Measurements from ENCODE around the gene MT1H.

The MT1H gene

DNA sequence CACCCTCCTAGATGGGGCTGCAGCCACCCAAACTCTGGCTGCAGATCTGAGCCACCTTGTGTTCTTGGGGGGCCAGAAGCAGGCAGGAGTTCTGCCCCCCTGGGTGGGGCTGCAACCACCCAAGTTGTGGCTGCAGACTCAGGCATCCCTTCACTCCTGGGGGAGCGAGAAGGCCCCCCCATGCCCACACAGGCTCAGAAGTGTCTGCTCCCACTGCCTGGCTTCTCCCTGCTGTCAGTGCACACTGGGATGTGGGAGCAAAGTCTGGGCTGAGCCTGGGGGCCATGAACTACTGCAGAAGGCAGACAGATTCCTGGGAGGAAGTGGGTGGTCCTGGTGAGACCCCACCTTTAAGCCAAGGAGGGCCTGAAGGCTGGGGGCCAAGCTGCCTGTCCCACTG is 25.6 kb downstream of the MT1H start:
- ChIA-PET CTCF (interaction anchor here (1.1 to 1.7 kb wide), 4 partner anchors 14 to 119 kb away, joined by 3 to 5 read pairs (median 4); no protein-coding TSS in a partner anchor), POLR2A (no interaction called here)
- DNase-seq (ENCODE audit: extremely low spot score): no peak
- TF ChIP-seq, protein P1, sequence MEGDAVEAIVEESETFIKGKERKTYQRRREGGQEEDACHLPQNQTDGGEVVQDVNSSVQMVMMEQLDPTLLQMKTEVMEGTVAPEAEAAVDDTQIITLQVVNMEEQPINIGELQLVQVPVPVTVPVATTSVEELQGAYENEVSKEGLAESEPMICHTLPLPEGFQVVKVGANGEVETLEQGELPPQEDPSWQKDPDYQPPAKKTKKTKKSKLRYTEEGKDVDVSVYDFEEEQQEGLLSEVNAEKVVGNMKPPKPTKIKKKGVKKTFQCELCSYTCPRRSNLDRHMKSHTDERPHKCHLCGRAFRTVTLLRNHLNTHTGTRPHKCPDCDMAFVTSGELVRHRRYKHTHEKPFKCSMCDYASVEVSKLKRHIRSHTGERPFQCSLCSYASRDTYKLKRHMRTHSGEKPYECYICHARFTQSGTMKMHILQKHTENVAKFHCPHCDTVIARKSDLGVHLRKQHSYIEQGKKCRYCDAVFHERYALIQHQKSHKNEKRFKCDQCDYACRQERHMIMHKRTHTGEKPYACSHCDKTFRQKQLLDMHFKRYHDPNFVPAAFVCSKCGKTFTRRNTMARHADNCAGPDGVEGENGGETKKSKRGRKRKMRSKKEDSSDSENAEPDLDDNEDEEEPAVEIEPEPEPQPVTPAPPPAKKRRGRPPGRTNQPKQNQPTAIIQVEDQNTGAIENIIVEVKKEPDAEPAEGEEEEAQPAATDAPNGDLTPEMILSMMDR (IDR thresholded peaks at IDR 0.05; ENCODE audit: control extremely low read depth, extremely low read depth, low read depth, missing control alignments): no peak

DNA sequence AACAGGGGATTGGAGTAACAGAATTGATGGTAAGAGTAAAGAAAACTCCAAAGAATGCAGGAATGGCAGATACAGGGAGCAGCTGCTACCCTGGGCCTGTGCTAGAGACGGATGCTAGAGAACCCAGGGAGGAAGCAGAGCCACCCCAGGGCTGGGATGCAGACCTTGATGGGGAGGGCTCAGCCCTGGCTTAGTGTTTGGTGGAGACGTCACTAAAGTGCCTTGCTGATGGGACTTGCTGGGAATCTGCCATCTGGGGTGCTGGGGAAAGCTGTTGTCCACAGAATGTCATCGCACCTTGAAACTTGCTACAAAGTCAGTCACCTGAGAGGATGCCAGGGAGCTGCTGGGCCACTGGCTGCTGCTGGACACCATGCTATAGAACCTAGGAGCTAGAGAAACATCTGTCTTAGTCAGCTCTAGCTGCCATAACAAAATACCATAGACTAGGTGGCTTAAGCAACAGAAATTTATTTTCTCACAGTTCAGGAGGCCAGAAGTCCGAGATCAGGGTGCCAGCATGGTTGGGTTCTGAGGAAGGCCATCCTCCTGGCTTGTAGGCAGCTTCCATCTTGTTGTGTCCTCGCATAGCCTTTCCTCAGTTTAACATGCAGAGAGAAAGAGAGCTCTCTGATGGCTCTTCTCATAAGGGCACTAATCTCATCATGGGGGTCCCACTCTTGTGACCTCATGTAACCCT is 28.0 kb downstream of the MT1H start:
- POLR2A ChIA-PET: interaction anchor here (0.7 kb wide), 1 partner anchor 325 kb away, joined by 12 read pairs; no protein-coding TSS in a partner anchor
- DNase-seq (ENCODE audit: extremely low spot score): no peak
- CTCF ChIA-PET: interaction anchor here (1.0 to 1.6 kb wide), 4 partner anchors 9 to 183 kb away, joined by 3 to 13 read pairs (median 4); no protein-coding TSS in a partner anchor
- TF ChIP-seq, protein P1 (IDR thresholded peaks at IDR 0.05; ENCODE audit: control extremely low read depth, extremely low read depth, low read depth, missing control alignments): no peak

DNA sequence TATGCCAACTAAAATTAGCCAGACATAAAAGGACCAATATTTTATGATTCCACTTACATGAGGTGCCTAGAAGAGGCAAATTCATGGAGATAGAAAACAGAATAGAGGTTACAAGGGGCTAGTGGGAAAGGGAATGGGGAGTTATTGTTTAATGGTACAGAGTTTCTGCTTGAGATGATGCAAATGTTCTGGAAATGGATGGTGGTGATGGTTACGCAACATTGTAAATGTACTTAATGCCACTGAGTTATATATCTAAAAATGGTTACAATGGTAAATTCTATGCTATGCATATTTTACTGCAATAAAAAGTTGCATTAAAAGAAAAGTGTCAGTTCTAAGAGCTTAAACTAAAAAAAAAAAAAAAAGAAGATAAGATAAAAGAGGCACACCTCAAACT is 30.6 kb downstream of the MT1H start:
- TF ChIP-seq, protein P1 (IDR thresholded peaks at IDR 0.05; ENCODE audit: control extremely low read depth, extremely low read depth, low read depth, missing control alignments): no peak
- ChIA-PET CTCF (interaction anchor here (0.9 to 4.6 kb wide), 7 partner anchors 10 to 183 kb away, joined by 3 to 73 read pairs (median 17); no protein-coding TSS in a partner anchor), POLR2A (no interaction called here)
- DNase-seq (ENCODE audit: extremely low spot score): no peak

DNA sequence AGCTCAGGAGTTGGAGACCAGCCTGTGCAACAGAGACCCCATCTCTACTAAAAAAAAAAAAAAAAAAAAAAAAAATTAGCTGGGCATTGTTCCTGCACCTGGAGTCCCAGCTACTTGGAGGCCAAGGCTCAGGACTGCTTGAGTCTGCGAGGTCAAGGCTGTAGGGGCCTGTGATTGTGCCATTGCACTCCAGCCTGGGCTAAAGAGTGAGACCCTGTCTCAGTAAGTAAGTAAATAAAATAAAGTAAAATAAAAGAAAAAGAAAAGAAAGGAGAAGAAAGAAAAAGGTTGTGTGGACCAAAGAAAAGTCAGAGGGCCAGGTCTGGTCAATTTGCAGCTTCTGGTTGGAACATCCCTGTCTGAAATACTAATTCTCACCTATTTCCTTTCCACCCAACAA is 31.0 kb downstream of the MT1H start:
- CTCF ChIA-PET: interaction anchor here (0.9 to 4.6 kb wide), 12 partner anchors 11 to 197 kb away, joined by 3 to 73 read pairs (median 17); partner anchors contain the start of gene MT1X
- TF ChIP-seq, protein P1 (IDR thresholded peaks at IDR 0.05; ENCODE audit: control extremely low read depth, extremely low read depth, low read depth, missing control alignments): no peak
- DNase-seq (ENCODE audit: extremely low spot score): no peak
- POLR2A ChIA-PET: interaction anchor here (0.6 kb wide), 1 partner anchor 17 kb away, joined by 8 read pairs; no protein-coding TSS in a partner anchor

DNA sequence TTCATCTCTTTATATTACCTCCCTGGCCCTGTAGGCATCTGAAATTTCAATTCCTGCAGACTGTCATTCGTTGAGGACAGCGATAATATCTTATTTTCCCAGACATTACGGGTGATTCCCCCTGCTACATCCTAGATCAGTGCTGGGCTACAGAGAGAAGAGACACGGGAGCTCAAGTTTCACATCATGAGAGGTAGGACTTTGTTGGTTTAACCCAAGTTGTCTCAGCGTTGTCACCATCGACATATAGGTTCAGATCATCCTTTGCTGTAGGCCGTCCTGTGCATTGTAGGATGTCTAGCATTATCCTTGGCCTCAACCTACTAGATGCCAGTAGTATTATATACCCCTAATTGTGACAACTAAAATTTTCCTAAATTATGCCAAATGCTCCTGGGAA is 31.9 kb downstream of the MT1H start:
- TF ChIP-seq, protein P1 (IDR thresholded peaks at IDR 0.05; ENCODE audit: control extremely low read depth, extremely low read depth, low read depth, missing control alignments): no peak
- POLR2A ChIA-PET: no interaction called here
- no peak for DNase-seq (ENCODE audit: extremely low spot score)
- CTCF ChIA-PET: interaction anchor here (0.8 to 4.6 kb wide), 50 partner anchors 9 to 757 kb away, joined by 3 to 73 read pairs (median 5); partner anchors contain the start of genes MT1E, MT1G, MT1X and MT2A

DNA sequence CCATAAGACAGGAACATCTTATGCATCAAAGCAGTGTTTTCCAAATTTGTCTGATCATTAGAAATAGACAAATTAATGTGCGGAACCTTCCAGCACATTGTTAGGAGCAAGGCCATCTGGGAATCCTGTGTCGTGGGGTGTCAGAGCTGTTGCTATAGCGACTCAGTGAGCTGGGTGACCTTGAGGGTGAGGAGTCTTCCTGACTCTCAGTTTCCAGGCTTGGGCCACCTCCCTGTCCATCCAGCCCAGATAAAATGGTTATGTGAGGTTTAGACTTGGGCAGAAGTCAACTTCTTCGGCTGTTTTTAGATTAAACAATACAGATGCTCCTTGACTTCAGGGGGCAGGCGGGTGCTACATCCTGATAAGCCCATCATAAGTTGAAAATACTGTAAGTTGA is 33.2 kb downstream of the MT1H start:
- POLR2A ChIA-PET: no interaction called here
- TF ChIP-seq, protein P1 (IDR thresholded peaks at IDR 0.05; ENCODE audit: control extremely low read depth, extremely low read depth, low read depth, missing control alignments): no peak
- DNase-seq (ENCODE audit: extremely low spot score): no peak
- CTCF ChIA-PET: interaction anchor here (0.9 to 4.6 kb wide), 32 partner anchors 13 to 758 kb away, joined by 3 to 73 read pairs (median 8); partner anchors contain the start of genes MT1G, MT1X and MT2A

Data from GM10248 (cell line).